Keratinocyte (primary cell): ENCODE data around the gene TBXAS1. TPM values are rescaled to one million over a fixed set of nuclear protein-coding genes. Genes with fewer than 3 reads are reported as not detected.

Experiments used
- DNase-seq: peaks from one replicate; pipeline ENCODE4 v3.0.0-alpha.2; 2011; ENCODE audit warnings: low read depth, missing footprints, low spot score
- FAIRE-seq: peaks from 2 replicates; lab custom pipeline; 2011; peaks lifted over from hg19 to GRCh38; lab: Jason Lieb, UNC
- H2AFZ ChIP-seq: 2 replicates; pipeline ENCODE4 v1.6.0; 2012; ENCODE audit warnings: low read length, control low read depth, inconsistent platforms; ENCODE audit not compliant: control insufficient read depth
- H3K27ac ChIP-seq: 2 replicates; pipeline ENCODE4 v1.5.1; 2011; ENCODE audit warnings: low read length; ENCODE audit not compliant: control insufficient read depth, insufficient read depth
- H3K27me3 ChIP-seq: 3 replicates; pipeline ENCODE4 v1.6.0; 2011; ENCODE audit warnings: low read length; ENCODE audit not compliant: control insufficient read depth, insufficient read depth; ENCODE audit errors: extremely low read depth
- H3K36me3 ChIP-seq, 2 experiments: 2 replicates in 1 of 2; 3 replicates in 1 of 2; pipeline ENCODE4 v1.5.1; 2011; ENCODE audit warnings: low read length in 2 of 2, mild to moderate bottlenecking in 1 of 2; ENCODE audit not compliant: control insufficient read depth in 2 of 2, insufficient read depth in 2 of 2; ENCODE audit errors: extremely low read depth in 1 of 2
- H3K4me1 ChIP-seq: 3 replicates; pipeline ENCODE4 v1.5.1; 2011; ENCODE audit warnings: low read length; ENCODE audit not compliant: control insufficient read depth, insufficient read depth; ENCODE audit errors: extremely low read depth
- H3K4me2 ChIP-seq: 3 replicates; pipeline ENCODE4 v1.6.0; 2011; ENCODE audit warnings: low read depth, low read length; ENCODE audit not compliant: control insufficient read depth, insufficient read depth; ENCODE audit errors: extremely low read depth
- H3K4me3 ChIP-seq, 3 experiments: fragments of 200-600 bp in 1 of 3; sonication (generic) in 1 of 3; 2 replicates in 2 of 3; 3 replicates in 1 of 3; pipeline ENCODE4 v1.5.1; 2011 to 2016; ENCODE audit warnings: low read length in 3 of 3, mild to moderate bottlenecking in 3 of 3, control low read depth in 2 of 3, inconsistent platforms in 1 of 3, low read depth in 1 of 3, mixed read lengths in 1 of 3, mixed run types in 1 of 3, moderate library complexity in 1 of 3; ENCODE audit not compliant: control insufficient read depth in 2 of 3, insufficient read depth in 2 of 3; ENCODE audit errors: extremely low read depth in 1 of 3
- H3K79me2 ChIP-seq: 2 replicates; pipeline ENCODE4 v1.6.0; 2012; ENCODE audit warnings: low read length; ENCODE audit not compliant: control insufficient read depth, insufficient read depth
- H3K9ac ChIP-seq: 3 replicates; pipeline ENCODE4 v1.6.0; 2011; ENCODE audit warnings: low read length; ENCODE audit not compliant: control insufficient read depth, insufficient read depth; ENCODE audit errors: extremely low read depth
- H3K9me1 ChIP-seq: 3 replicates; pipeline ENCODE4 v1.6.0; 2011; ENCODE audit warnings: low read length; ENCODE audit not compliant: control insufficient read depth, insufficient read depth; ENCODE audit errors: extremely low read depth
- H3K9me3 ChIP-seq: 2 replicates; pipeline ENCODE4 v1.5.1; 2012; ENCODE audit warnings: low read depth, low read length; ENCODE audit not compliant: control insufficient read depth
- H4K20me1 ChIP-seq: 3 replicates; pipeline ENCODE4 v1.6.0; 2011; ENCODE audit warnings: low read length; ENCODE audit not compliant: control insufficient read depth, insufficient read depth; ENCODE audit errors: extremely low read depth
- EZH2 ChIP-seq: IDR thresholded peaks from one replicate; pipeline ENCODE4 v1.6.1; 2012; ENCODE audit warnings: inconsistent platforms, mild to moderate bottlenecking, low read length, moderate library complexity
- dilution Hi-C: fragments of 300-500 bp; cut with MboI; formaldehyde crosslinking; loops from one replicate; pipeline ENCODE4 v1.7.0; 2020; ENCODE audit warnings: low sequenced_read_pairs; ENCODE audit not compliant: extremely low pct_ligation_motif_present
- polyA plus RNA-seq, 5 experiments: library from polyadenylated mRNA; depleted of rRNA in 3 of 5; stranded (reverse) in 3 of 5; stranded (forward) in 1 of 5; unstranded in 1 of 5; fragments of >200 nt; gene quantifications; 1 replicate in 1 of 5; 2 replicates in 3 of 5; 3 replicates in 1 of 5; pipeline versions ENCODE4 v1.2.1 to v1.2.3, GENCODE V29; 2011 to 2012; ENCODE audit warnings: missing spikeins in 2 of 5, low read depth in 1 of 5, low replicate concordance in 1 of 5
- TF ChIP-seq, protein P1 (sequence below), 3 experiments: IDR thresholded peaks in 1 of 3; conservative IDR thresholded peaks in 1 of 3; optimal IDR thresholded peaks in 1 of 3; 2 replicates in 2 of 3; 3 replicates in 1 of 3; pipeline versions ENCODE3 to v1.5.1; 2011; ENCODE audit warnings: low read length in 3 of 3, mild to moderate bottlenecking in 3 of 3, moderate library complexity in 2 of 3, control low read depth in 1 of 3, inconsistent platforms in 1 of 3; ENCODE audit not compliant: insufficient read depth in 2 of 3; ENCODE audit errors: extremely low read depth in 1 of 3

TBXAS1 gene
- polyA plus RNA-seq, 1 donor (not counting 4 experiments of a cell fraction or from before 2014, with no cell fraction given): 2.9 TPM

DNA sequence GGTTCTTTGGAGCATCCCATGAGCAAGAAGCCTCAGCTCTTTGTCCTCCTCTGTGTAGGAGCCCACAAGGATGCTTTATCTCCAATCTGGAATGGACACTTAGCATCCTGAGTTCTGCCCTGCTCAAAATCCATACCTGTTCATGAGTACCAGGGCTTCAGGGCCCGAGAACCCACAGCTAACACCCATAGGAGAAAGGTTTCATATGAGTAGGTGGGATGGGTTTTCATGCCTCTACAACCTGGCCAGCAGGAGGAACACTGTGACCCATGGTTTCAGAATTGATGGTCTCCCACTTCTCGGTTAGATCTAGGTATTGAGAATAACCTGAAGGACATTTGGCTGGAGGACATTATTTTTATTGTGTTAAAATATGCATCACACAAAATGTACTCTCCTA is 57.8 kb downstream of the TBXAS1 start:
- no peaks in the 10 kb centered on the region for H3K79me2 ChIP-seq
- no peak overlapping the region for H3K4me3 ChIP-seq
- no peaks in the 10 kb centered on the region for H4K20me1 ChIP-seq
- no peak overlapping the region for H2AFZ ChIP-seq
- TF ChIP-seq EZH2: no peak
- TF ChIP-seq, protein P1, sequence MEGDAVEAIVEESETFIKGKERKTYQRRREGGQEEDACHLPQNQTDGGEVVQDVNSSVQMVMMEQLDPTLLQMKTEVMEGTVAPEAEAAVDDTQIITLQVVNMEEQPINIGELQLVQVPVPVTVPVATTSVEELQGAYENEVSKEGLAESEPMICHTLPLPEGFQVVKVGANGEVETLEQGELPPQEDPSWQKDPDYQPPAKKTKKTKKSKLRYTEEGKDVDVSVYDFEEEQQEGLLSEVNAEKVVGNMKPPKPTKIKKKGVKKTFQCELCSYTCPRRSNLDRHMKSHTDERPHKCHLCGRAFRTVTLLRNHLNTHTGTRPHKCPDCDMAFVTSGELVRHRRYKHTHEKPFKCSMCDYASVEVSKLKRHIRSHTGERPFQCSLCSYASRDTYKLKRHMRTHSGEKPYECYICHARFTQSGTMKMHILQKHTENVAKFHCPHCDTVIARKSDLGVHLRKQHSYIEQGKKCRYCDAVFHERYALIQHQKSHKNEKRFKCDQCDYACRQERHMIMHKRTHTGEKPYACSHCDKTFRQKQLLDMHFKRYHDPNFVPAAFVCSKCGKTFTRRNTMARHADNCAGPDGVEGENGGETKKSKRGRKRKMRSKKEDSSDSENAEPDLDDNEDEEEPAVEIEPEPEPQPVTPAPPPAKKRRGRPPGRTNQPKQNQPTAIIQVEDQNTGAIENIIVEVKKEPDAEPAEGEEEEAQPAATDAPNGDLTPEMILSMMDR (optimal IDR thresholded peaks at IDR 0.05 in 1 of 3, IDR thresholded peaks at IDR 0.05 in 1 of 3, conservative IDR thresholded peaks at IDR 0.05 in 1 of 3; ENCODE audit: extremely low read depth in 1 of 3, insufficient read depth in 2 of 3, low read length in 3 of 3): no peak
- no peaks in the 10 kb centered on the region for H3K27me3 ChIP-seq
- FAIRE-seq (no peak), DNase-seq (no peak)
- H3K36me3 ChIP-seq: no peaks in the 10 kb centered on the region
- H3K9me1 ChIP-seq: no peaks in the 10 kb centered on the region
- dilution Hi-C loops: no loop called here
- no peak overlapping the region for H3K27ac ChIP-seq
- H3K9me3 ChIP-seq: no peaks in the 10 kb centered on the region
- peaks cover 11% of the 10 kb centered on the region for H3K4me1 ChIP-seq
- no peak overlapping the region for H3K4me2 ChIP-seq
- no peak overlapping the region for H3K9ac ChIP-seq

DNA sequence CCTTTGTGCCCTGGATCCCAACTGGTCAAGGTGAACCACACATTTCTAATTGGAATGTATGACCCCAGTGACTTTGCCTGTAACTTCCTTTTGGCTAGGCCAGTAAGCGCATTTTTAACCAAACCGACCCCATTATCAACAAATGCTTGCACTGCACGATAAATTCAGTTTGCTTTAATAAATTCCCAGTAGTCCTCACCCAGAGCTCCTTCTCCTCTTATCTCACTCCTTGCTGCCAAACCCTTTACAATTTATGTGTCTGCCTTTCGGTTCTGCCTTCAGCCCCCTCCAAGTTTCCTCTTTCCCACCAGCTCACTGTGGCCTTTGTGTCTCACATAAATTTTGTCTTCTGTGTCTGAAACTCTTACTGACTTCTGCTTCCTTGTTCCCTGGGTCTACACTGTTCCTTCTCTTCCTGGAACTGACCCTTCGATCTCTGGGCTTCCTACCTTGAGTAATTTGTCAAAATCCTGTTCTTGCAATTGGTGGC is 59.0 kb downstream of the TBXAS1 start:
- Histone ChIP-seq H3K27me3 (no peaks in the 10 kb centered on the region), H3K4me3 (no peak overlapping the region), H3K9me3 (no peaks in the 10 kb centered on the region), H2AFZ (no peak overlapping the region), H3K36me3 (no peaks in the 10 kb centered on the region), H4K20me1 (no peaks in the 10 kb centered on the region), H3K79me2 (no peaks in the 10 kb centered on the region), H3K4me2 (no peak overlapping the region), H3K9me1 (no peaks in the 10 kb centered on the region), H3K4me1 (peaks cover 11% of the 10 kb centered on the region), H3K9ac (no peak overlapping the region), H3K27ac (no peak overlapping the region)
- dilution Hi-C loops: no loop called here
- DNase-seq (no peak), FAIRE-seq (no peak)
- TF ChIP-seq, protein P1 (optimal IDR thresholded peaks at IDR 0.05 in 1 of 3, IDR thresholded peaks at IDR 0.05 in 1 of 3, conservative IDR thresholded peaks at IDR 0.05 in 1 of 3; ENCODE audit: extremely low read depth in 1 of 3, insufficient read depth in 2 of 3, low read length in 3 of 3): no peak
- TF ChIP-seq EZH2: no peak
